Measurements from ENCODE around the gene PLA2R1.

GRCh38 chr2:160044728-160045127, 17.7 kb downstream of the PLA2R1 start:
- TF ChIP-seq CTCF (IDR thresholded peaks at IDR 0.05) = no peak
- no peak for TF ChIP-seq POLR2A (IDR thresholded peaks at IDR 0.05)
